Activated CD4-positive, alpha-beta T cell treated with anti-CD3 and anti-CD28 coated beads, Interleukin-2, amount 50 U/mL, for 48 hours (primary cell): ENCODE measurements around the gene CERS6.
A peak's percentile ranks its signal among the peaks of the same experiment; 100 is the strongest.
"Not testable (repeated sequence)": the region's sequence is repeated elsewhere in the genome, so short reads cannot be mapped to it uniquely, and the experiment has no call there.

Experiments used
- DNase-seq, 2 experiments: peaks; one replicate each; pipeline ENCODE4 v3.0.0-alpha.2; 2020

Gene CERS6

DNA sequence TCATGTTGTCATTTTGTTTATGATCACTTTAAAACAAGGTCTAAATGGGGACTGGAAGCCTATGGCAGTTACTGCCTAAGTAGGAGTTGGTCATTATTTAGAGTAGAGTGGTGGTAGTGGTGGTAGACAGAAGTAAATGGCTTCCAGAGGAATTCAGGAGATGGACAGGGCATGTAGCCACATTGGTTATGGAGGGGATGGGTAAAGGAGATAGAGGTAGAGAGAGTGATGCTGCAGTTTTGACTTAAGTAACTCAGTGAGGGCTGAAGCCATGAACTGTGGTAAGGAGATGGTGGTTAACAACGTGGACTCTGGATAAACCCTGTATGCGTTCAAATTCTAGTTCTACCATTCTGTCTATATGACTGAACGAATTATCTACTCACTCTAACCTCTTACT, 284.7 kb downstream of the CERS6 start:
- no peak for DNase-seq

DNA sequence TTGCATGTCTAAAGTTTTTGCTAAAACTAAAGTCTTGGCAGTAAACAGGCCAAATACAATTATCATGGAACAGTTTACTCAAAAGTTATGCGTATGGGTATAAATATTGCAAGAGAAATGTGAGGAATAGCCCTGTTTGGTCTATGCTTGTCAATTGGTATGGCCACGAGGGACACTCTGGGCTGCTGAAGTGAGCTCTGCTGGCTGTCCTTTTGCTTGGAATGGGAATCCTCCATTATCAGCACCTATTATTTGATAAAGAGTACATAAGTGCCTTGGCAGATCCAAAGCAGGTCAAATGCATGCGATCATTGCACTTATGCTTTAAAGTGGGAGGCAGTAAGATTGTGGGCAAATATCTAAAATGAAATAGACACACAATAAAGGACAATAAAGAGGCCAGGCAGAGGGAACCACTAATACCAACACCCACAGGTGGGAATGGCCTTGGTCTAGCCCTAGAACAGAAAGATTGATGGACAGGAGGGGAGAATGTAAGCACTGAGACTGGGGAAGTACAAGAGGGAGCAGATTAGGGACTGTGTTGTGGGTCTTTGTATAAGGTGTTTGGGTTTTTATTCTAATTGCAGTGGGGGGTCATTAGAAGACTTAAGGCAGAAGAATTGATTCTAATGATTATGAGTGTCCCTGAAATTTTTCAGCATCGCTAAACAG, 286.3 kb downstream of the CERS6 start:
- DNase-seq: no peak

DNA sequence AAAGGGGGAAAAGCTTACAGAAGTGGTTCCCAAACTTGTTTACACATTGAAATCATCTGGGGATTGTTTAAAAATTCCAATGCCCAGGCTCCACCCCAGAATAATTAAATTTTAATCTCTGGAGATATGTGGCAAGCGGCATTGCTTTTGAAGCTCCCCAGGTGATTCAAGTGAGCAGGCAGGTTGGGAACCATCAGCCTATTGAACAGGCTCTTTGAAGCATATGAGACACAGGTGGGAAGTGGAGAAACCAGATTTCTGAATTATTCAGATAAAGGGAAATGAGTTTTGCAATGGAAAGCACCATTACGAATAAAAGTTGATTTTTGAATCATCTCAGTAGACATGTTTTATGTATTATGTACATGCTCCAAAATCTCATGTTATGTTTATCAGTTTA, 288.8 kb downstream of the CERS6 start:
- DNase-seq: no peak

DNA sequence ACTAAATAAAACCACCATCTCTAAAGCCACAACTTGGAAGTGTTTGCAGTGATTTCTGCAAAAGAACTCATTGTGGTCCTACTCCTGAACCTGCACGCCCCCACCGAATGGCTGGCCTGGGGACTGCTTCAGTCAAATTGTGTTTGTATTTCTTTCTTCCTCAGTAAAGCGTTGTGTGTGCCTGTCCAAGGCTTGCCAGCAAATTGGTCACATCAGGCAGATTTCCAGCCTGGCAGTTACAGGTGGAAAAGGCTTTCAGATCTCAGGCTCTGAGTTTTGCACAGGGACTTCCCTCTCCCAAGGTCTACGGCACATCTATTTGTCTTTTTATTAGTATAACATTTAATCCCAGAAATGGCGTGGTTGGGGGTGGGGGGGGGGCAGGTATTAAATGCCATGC, 292.4 kb downstream of the CERS6 start:
- DNase-seq: no peak

DNA sequence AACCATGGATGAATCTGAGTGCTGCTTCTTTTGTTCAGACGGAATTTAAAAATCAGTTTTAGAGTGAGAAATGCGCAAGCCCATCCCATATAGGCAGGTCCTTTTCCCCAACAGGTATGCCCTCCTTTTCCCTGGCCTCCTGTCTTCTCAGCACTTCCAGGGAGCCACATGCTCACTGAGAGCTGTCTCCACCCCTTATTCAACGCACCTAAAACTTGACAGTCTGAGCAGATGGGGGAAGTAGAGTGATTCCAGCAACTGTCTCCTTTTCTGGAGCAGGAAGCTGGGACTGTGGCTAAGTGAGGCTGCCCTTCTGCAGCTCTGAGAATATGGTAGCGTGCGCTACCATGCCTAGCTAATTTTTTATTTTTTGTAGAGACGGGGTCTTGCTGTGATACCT, 293.2 kb downstream of the CERS6 start:
- DNase-seq: no peak

DNA sequence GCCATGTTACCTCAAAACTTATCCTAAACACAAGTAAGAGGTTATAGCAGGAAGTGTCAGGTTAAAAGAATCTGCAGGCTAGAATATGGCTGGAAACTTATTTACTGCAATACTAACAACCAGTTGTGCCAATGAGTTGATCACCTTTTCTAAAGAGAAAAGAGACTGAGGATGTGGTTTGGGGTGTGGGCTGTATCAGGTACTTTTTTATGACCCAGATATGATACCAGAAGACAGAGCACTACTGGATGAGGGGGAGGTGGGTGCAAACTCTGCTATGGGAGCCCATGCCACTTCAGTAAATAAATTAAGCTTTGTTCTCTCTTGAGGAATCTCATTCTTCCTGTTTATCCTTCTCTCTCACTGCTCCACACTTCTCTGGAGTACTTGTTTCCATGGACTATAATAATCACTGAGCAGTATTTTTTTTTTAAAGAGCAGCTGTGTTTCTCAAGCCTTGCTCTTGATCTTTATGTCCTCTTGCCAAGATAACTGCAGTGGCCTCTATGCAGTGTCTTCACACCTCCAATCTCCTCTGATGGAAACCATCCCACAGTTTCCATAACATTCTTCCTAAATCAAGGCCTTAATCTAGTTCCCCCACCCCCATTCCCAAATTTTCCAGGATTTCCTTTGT, 295.1 kb downstream of the CERS6 start:
- DNase-seq: peak; percentile 4 to 20

DNA sequence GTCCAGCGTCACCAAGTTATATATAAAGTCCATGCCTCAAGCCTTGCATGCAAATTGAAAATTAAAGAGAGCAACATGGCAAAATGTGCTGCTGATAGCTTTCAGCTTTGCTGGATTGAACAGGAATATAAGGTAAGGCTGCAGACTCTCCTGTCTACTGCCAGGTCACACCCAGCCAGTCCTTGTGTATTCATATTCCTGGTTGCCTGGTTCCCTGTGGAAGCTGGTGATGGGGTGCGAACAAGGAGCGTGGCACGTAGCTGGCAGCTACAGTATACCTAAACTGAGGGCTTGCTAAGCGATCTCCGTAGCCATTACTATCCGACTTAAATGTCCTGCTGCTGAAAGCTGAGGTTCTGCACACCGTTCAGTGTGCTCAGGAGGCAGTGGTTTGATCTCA, 296.3 kb downstream of the CERS6 start:
- DNase-seq: no peak

DNA sequence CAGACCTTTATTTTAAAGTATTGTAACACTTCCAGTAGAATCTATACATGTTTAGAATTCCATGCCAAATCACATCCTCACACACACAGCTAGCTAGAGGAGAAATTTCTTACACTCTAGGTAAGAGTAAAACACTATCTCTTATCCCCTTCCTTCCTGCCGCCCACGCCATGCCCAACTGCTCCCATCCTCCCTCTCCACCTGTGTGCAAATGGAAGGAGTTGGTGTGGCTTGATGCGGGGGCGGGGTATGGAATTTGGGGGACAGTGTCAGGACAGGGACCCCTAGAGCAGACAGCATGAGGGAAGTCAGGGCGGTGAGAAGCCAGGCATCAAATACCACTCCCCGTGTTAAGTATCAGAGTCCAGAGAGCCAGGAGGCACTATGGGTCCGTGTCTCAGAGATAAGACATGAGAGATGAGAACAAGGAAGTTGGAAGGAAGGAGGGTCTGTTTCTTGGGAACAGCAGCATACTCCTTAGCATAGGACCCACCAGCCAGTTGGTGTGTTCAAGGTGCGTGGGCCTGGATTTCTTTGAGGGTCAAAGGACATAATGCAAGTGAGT, 297.8 kb downstream of the CERS6 start:
- no peak for DNase-seq

DNA sequence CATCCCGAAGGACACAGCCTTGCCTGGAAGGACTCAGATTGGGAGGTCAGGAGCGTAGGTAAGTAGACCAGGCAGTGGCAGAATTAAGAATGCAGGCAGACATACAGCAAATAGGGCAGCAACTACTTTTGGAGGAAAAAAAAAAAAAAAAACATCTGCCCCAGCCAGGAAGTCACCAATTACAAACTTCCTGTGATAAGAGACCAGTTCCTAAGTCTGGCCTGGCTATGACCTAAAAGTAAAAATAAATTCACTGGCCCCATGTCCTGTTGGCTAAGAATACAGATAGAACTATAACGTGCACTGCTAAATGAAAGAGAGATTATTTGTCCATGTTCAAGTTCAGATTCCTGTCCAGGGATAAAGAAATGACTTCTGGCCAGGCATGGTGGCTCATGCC, 301.2 kb downstream of the CERS6 start:
- no peak for DNase-seq

DNA sequence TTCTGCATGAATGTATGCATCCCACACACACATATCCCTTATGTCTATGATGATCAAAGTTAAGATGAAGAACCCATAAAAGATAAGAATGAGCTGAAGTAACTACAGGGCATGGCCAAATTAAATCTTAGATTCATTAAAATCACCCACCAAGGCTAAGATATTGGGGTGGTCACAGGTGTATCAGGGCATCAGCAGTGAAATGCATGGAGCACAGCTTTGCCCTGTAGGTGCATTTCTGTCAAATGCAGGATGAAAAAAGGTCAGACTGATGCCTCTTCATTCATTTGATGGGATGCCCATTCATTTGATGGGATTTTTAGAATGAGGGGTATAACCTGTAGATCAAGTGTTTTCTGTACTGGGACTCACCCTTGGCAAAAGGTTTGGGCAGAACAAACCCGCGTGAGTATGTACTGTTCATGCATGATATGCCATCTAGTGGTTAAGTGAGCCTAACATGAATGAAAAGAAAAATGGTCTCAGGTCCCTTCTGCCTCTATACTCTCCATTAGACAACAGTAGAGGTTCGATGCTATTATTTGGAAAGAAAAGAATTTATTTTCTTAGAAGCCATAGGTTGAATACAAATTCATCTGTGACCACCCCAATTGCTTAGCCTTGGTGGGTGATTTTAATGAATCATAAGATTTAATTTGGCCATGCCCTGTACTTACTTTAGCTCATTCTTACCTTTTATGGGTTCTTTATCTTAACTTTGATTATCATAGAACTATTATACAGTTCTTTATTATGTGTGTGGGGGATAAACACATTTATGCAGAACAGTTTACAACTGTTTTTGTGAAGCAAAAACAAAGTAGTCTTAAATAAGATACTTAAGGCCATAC, 303.1 kb downstream of the CERS6 start:
- DNase-seq: no peak

DNA sequence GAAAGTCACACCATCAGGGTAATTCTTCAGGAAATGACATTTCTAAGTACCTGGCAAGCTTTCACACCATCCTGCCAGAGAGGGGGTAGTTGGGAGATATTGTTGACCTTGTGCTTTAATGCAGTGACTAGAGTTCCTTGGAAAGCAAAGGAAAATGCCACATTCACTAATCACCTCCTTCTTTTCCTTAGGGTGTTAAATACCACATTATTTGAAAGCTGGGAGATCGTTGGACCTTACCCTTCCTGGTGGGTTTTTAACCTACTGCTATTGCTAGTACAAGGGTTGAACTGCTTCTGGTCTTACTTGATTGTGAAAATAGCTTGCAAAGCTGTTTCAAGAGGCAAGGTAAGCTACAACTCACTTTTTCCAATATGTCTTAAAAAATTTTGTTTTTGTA, 309.3 kb downstream of the CERS6 start:
- no peak for DNase-seq

DNA sequence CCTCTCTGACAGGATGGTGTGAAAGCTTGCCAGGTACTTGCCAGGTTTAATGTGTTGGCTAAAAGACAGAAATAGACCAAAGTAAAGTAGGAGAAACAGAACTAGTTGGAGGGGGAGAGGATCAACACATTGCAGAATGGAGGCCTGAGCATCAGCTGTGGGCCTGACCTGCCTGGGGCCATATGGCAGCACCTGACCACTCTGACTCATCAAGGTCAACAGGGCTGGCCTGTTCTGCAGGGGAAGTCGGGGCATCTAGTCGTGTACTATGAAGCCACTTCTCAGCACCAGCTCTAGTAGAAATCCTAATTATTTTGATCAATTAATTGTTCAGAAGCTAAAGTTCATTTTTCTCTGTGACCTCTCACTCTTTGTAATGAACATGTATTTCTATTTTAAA, 310.5 kb downstream of the CERS6 start:
- DNase-seq: no peak

DNA sequence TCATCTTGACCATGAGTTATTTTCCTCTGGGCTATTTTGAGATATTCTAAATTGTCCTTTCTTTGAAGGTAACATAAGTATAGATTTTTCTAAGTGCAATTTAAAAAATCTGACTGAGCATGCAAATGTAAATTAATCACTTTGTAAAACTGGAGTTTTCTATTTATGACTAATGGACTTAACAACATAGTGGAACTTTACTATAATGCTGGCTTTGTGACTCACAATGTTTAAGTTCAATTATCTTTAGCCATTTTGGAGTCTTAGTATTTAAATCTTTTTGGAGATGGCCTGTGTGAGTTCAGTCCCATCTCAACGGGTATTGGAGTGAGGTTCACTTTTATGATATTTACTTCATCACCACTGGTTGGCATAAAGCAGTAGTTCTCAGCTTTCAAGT, 311.2 kb downstream of the CERS6 start:
- DNase-seq: no peak

DNA sequence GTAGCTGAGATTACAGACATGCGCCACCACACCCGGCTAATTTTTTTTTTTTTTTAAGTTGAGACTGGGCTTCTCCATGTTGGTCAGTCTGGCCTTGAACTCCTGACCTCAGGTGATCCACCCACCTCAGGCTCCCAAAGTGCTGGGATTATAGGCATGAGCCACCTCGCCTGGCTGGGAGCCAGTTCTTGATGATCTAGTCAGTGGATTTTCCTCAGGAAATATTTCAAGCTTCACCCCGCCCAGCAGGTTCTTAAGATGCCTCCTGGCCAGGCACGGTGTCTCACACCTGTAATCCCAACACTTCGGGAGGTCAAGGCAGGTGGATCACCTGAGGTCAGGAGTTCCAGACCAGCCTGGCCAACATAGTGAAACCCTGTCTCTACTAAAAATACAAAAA, 312.3 kb downstream of the CERS6 start:
- not testable (repeated sequence) for DNase-seq

DNA sequence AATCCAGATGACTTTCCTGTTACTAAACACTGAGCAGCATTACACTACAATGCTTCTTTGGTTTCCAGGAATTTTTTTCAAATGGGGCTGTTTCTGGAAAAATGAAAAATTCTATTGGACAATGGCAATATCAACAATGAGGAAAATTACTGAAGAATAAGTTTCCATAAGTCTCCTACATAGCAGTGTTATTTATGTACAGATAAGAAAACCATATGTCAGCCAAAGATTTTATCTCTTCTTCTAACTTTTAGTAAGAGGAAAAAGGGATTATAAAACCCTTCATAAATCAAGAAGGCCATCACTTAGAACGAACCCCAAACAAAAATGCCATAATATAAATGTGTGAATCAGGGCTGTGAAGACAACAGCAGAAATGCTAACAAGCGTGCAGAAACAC, 314.7 kb downstream of the CERS6 start:
- no peak for DNase-seq

DNA sequence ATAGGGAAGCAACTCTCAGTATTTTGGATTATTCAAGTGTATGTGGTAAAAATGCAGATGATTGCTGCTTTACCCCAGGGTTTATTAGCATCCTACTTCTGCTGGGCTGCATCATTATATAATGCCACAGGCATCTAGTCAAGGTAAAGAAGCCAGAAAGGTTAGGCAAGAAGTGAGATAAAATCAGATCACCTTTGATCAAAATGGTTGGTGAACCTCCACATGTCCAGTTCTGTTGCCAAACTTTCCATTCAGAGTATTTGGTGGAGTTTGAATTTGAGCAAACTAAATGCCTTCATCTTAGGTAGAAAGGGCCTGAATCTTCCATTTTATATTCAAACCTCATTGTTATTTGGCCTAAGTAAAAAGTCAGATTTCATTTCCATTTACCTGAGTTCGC, 316.6 kb downstream of the CERS6 start:
- no peak for DNase-seq

DNA sequence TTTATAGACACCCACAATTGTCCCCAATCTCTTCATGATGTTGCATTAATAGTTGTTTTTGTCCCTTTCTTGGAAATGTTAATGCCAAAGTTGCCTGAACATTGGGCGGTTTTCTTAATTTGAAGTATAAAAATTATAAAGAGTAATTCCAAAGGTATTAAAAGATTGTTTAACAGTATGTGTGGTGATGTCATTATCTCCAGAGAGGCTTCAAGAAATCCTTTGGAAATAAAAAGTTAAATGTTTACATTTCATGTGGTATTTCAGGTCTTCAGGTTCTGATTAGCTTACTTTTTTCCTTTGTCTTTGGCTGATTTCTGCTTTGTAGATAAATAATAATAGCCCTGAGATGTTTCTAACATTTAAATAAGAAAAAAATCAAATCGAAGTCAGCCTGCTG, 317.1 kb downstream of the CERS6 start:
- DNase-seq: no peak

DNA sequence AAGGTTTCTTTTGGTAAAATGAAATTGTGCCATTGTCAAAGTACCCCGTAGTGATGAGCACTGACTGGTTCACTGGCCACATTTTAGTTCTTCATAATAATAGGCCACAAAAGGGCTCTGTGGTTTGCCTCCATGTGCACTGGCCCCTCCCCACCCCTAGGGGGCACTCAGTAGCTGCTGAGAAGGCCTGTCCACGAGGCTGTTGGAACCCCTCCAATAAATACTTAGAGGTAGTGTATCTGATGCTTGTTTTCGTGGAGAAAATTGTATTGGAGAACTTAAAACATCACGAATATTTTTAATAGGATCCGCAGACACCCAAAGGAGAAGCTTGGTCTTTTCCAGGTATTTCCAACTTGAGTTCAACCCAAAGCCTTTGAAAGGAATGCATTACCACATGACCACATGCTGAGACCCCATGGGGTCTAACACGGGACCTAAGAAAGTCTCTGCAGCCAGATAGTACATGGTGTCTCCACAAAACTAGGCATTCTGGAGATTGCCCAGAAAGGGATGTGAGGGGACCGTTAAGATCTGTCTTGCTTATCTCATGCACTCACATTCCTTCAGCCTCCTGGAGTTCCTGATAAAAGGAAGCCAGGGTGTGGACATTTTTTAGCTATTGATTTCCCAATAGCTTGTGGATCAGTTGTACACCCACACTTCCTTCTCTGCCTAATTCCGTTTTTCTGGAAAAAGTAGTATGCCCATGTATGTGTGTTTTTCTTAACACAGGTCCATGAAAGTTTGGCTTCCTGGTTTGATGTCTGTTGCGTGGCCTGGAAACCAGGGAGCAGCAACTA, 317.8 kb downstream of the CERS6 start:
- DNase-seq: peak; percentile 22 to 49

DNA sequence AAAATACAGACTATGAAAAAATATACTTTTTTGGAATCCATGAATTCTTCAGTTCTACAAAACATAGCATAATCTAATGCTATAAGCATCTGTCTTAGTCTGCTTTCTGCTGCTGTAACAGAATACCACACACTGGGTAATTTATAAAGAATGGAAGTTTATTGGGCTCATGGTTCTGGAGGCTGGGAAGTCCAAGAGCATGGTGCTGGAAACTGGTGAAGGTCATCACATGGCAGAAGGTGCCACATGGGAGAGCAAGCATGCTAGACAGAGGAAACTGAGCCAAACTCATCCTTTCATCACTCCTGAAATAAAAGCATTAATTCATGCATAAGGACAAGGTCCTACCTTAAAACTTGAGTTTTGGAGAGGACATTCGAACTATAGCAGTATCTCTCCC, 319.8 kb downstream of the CERS6 start:
- no peak for DNase-seq

DNA sequence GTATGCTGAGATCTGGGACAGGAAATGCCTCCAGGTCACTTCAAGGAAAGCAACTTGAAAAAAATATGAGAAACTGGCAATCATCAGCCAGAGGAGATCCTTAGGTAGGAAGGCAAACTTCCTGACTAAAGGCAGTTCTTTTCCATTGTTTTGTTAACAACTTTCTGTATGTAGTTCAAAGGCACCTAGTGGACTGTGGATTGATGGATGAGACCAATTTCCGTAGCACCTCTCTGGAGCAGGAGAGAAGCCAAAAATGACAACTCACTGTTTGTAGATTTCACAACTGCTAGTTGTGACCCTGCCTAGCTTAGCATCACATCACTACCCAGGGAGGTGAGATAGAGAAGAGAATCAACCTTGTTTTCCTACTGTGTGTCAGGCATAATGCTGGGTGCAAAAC, 324.6 kb downstream of the CERS6 start:
- no peak for DNase-seq

DNA sequence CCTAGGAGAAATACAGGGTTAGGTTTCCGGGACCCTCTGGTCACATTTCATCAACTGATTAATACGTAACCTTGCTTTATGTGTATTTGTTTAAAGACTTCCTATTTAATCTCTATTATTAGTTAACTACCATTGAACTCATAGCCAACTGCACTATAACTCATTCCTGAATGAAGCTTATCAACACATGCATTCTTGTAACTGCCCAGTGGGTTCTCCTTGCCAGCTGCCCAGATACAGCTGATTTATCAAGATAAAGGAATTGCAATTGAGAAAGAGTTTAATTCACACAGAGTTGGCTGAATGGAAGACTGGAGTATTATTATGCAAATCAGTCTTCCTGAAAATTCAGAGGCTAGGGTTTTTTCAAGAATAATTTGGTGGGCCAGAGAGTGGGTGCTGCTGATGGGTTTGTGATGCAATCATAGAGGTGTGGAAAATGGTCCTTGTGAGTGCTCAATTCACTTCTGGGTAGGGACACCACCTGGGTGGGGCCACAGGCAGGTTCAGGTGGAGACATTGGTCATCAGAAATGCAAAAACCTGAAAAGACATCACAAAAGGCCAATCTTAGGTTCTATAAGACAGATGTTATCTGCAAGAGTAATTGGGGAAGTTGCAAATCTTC, 325.2 kb downstream of the CERS6 start:
- no peak for DNase-seq

DNA sequence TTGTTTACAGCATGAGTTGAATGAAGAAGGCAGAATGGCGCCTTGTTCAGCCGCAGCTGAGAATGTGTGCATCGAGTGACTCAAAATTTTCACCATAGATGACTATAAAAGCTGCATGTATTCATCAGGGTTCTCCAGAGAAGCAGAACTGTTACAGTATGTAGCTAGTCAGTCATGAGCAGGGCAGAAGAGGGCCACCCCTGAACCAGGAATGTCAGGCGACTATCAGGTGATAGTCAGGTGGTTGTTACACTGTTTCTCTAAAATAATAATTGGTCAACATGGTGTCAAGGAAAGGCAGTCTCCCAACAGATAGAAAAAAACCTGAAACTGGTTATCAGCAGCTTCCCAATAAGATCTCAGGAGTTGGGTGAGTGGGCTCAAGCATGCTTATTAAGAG, 326.2 kb downstream of the CERS6 start:
- DNase-seq: no peak
